HFF-Myc (cell line): Measurements from ENCODE around the gene RAD17.
"Not testable (repeated sequence)": the region's sequence is repeated elsewhere in the genome, so short reads cannot be mapped to it uniquely, and the experiment has no call there.

Experiments used
- DNase-seq: peaks from one replicate; pipeline ENCODE4 v3.0.0-alpha.2; 2011; ENCODE audit warnings: low read depth; ENCODE audit errors: extremely low read depth
- H3K4me3 ChIP-seq: replicated peaks from 2 replicates; pipeline ENCODE4 v1.5.1; 2011; ENCODE audit warnings: low read depth, mild to moderate bottlenecking, control low read depth, low read length
- TF ChIP-seq, protein P1 (sequence below): IDR thresholded peaks from 2 replicates; pipeline ENCODE4 v1.5.1; 2012; ENCODE audit warnings: mild to moderate bottlenecking, low read depth, low read length, control low read depth; ENCODE audit errors: missing control alignments

The RAD17 gene

DNA sequence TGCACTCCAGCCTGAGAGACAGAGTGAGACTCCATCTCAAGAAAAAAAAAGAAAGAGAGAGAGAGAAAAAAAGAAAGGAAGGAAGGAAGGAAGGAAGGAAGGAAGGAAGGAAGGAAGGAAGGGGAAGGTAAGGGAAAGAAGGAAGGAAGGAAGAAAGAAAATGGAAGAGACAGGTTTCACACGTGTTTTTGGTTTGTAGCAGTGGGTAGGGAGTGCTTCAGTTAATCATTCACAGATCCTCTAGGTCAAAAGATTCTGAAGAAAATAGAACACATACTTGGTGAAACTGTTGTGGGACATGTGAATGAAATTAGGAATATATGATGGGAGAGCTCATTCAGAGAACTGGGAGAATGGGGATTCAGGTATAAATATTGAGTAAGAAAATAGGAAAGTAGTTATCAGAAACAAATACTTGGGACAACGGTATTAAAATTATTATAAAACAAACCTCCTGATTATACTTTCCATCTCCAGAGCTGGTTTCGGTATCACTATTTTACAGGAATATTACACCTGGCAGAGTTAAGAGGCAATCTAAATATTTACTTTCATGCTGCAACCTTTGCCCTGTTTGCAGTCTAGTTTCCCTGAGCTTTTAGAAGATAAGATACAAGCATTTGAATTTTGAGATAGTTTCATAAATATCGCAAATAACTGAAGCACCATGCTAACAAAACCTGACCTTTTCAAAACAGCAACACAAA is 82.5 kb downstream of the RAD17 start:
- H3K4me3 ChIP-seq: no peak overlapping the region
- DNase-seq: no peak
- TF ChIP-seq, protein P1, sequence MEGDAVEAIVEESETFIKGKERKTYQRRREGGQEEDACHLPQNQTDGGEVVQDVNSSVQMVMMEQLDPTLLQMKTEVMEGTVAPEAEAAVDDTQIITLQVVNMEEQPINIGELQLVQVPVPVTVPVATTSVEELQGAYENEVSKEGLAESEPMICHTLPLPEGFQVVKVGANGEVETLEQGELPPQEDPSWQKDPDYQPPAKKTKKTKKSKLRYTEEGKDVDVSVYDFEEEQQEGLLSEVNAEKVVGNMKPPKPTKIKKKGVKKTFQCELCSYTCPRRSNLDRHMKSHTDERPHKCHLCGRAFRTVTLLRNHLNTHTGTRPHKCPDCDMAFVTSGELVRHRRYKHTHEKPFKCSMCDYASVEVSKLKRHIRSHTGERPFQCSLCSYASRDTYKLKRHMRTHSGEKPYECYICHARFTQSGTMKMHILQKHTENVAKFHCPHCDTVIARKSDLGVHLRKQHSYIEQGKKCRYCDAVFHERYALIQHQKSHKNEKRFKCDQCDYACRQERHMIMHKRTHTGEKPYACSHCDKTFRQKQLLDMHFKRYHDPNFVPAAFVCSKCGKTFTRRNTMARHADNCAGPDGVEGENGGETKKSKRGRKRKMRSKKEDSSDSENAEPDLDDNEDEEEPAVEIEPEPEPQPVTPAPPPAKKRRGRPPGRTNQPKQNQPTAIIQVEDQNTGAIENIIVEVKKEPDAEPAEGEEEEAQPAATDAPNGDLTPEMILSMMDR: no peak

DNA sequence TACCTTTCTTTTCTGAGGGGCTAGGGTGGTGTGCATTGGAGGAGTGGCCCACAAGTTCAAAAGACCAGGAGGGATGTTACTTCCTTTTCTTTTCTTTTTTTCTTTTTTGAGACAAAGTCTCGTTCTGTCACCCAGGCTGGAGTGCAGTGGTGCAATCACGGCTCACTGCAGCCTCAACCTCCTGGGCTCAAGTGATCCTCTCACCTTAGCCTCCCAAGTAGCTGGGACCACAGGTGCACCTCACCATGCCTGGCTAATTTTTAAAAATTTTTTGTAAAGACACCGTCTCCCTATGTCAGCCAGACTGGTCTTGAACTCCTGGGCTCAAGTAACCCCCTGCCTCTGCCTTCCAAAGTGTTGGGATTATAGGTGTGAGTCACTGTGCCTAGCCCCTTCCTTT is 83.9 kb downstream of the RAD17 start:
- not testable (repeated sequence) for H3K4me3 ChIP-seq, DNase-seq

DNA sequence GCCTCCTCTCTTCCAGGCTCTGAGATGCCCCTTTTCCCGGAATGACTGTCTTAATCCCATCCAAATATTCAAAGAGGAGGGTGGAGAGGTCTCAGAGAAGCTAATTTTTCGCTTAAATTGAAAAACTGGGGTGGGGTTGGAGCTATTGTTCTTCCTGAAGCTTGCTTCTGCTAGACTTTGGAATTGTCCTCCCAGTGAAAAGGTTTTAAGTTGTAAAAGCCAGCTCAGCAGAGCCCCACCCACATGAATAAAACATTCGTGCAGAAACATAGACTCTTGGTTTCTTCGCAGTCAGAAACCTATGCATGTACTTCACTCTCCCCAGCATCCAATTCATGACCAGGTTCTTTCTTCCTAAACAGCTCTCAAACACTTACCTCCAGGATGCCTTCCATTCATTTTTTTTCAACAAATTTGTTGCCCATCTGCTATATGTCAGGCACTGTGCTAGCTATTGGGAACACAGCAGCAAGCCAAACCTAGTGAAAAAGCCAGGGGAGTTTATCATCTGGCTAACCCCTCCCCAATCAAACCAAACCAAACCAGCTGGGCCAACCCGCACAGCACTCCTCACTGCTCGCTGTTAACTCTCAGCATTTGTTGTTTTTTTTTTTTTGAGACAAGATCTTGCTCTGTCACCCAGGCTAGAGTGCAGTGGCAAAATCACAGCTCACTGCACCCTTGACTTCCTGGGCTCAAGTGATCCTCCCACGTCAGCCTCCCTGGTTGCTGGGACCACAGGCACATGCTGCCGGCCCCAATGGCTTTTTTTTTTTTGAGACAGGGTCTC is 85.0 kb downstream of the RAD17 start:
- TF ChIP-seq, protein P1: no peak
- DNase-seq: no peak
- H3K4me3 ChIP-seq: no peak overlapping the region

DNA sequence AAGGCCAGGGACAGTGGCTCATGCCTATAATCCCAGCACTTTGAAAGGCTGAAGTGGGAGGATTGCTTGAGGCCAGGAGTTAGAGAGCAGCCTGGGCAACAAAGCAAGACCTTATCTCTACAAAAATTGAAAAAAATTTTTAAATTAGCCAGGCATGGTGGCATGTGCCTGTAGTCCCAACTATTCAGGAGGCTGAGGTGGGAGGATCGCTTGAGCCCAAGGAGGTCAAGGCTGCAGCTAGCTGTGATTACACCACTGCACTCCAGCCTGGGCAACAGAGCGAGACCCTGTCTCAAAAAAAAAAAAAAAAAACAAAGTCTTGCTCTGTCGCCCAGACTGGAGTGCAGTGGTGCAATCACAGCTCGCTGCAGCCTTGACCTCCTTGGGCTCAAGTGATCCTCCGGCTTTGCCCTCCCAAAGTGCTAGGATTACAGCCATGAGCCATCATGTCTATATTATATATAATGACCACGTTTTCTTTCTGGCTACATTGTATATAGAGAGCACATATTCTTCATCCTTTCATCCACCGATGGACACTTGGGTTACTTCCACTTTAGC is 85.9 kb downstream of the RAD17 start:
- H3K4me3 ChIP-seq, DNase-seq: not testable (repeated sequence)

DNA sequence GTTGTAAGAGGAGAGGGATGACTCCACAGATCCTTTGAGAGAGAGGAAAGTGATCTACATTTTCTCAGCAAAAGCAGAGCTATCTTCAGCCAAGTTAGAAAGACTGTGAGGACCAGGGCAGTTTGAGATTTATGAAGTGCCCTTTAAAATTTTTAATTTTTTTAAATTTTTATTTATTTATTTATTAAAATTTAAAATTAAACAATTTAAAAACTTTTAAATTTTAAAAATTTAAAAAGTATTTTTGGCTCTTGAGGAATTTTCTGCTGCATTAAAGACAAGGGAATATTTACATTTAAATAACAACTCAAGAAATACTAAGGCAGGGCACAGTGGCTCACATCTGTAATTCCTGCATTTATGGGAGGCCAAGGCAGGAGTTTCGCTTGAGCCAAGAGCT is 92.6 kb downstream of the RAD17 start:
- no peak overlapping the region for H3K4me3 ChIP-seq
- no peak for DNase-seq
- TF ChIP-seq, protein P1: no peak
